CD4-positive, alpha-beta memory T cell (primary cell): ENCODE data around the gene SPATA32. TPM values are rescaled to one million over a fixed set of nuclear protein-coding genes. Genes with fewer than 3 reads are reported as not detected.
"Not testable (repeated sequence)": the region's sequence is repeated elsewhere in the genome, so short reads cannot be mapped to it uniquely, and the experiment has no call there.

ENCODE experiments used
- CTCF ChIA-PET: fragments of 350-600 bp; sonication (Branson Sonifier 250); formaldehyde crosslinking; loops from one replicate; lab custom pipeline; 2021; ENCODE audit warnings: inconsistent platforms; ENCODE audit not compliant: partially characterized antibody; lab: Charles Lee
- POLR2A ChIA-PET: fragments of 350-600 bp; sonication (Branson Sonifier 250); formaldehyde crosslinking; loops from one replicate; lab custom pipeline; 2021; ENCODE audit not compliant: partially characterized antibody; lab: Charles Lee
- DNase-seq, 5 donors: peaks; one replicate each; pipeline versions ENCODE4 v3.0.0 to v3.0.0-alpha.2; 2020 to 2022; ENCODE audit warnings: mixed read lengths in 1 of 5
- H3K27ac ChIP-seq: one replicate; pipeline ENCODE4 v1.7.0; 2013; ENCODE audit warnings: low read depth, low read length
- H3K27me3 ChIP-seq: 2 replicates; pipeline ENCODE4 v1.7.0; 2013; ENCODE audit warnings: mild to moderate bottlenecking, low read length, moderate library complexity; ENCODE audit not compliant: insufficient read depth
- H3K36me3 ChIP-seq: 2 replicates; pipeline ENCODE4 v1.7.0; 2013; ENCODE audit warnings: mild to moderate bottlenecking, low read length, moderate library complexity; ENCODE audit not compliant: insufficient read depth
- H3K4me1 ChIP-seq: 2 replicates; pipeline ENCODE4 v1.7.0; 2013; ENCODE audit warnings: mild to moderate bottlenecking, low read length, moderate library complexity; ENCODE audit not compliant: insufficient read depth
- H3K4me3 ChIP-seq, 2 donors: one replicate each; pipeline ENCODE4 v1.7.0; 2013; ENCODE audit warnings: low read length in 2 of 2, mild to moderate bottlenecking in 1 of 2
- H3K9me3 ChIP-seq, 2 donors: one replicate each; pipeline ENCODE4 v1.7.0; 2013; ENCODE audit warnings: low read length in 2 of 2, control low read depth in 1 of 2; ENCODE audit not compliant: control insufficient read depth in 1 of 2
- H3K27ac Mint-ChIP-seq, 7 donors: one replicate each; pipeline ENCODE4 v1.8.0; 2020 to 2021; ENCODE audit warnings: mixed read lengths in 7 of 7, mild to moderate bottlenecking in 6 of 7, inconsistent platforms in 3 of 7, moderate library complexity in 3 of 7
- H3K27me3 Mint-ChIP-seq, 2 donors: one replicate each; pipeline ENCODE4 v1.8.0; 2020 to 2021; ENCODE audit warnings: mixed read lengths in 2 of 2
- H3K36me3 Mint-ChIP-seq, 2 donors: one replicate each; pipeline ENCODE4 v1.8.0; 2020 to 2021; ENCODE audit warnings: mixed read lengths in 2 of 2, inconsistent platforms in 1 of 2, mild to moderate bottlenecking in 1 of 2
- H3K4me1 Mint-ChIP-seq, 4 donors: one replicate each; pipeline ENCODE4 v1.8.0; 2020 to 2021; ENCODE audit warnings: mixed read lengths in 4 of 4, mild to moderate bottlenecking in 1 of 4
- H3K4me3 Mint-ChIP-seq, 8 donors: one replicate each; pipeline ENCODE4 v1.8.0; 2020 to 2021; ENCODE audit warnings: mixed read lengths in 8 of 8, mild to moderate bottlenecking in 7 of 8, moderate library complexity in 6 of 8, inconsistent platforms in 3 of 8
- H3K9me3 Mint-ChIP-seq, 8 donors: one replicate each; pipeline ENCODE4 v1.8.0; 2020 to 2021; ENCODE audit warnings: mixed read lengths in 8 of 8, mild to moderate bottlenecking in 5 of 8, inconsistent platforms in 3 of 8, moderate library complexity in 1 of 8
- intact Hi-C: fragments of 100-400 bp; cut with micrococcal nuclease; formaldehyde crosslinking; loops from one replicate; pipeline ENCODE4 v1.15.1; 2023
- polyA plus RNA-seq, 2 donors: library from polyadenylated mRNA; unstranded; fragments of 300-500 nt; fragmentation: Illumina TruSeq; gene quantifications; one replicate each; pipeline ENCODE4 v1.2.3, GENCODE V29; 2021
- total RNA-seq, 2 experiments: library from RNA; stranded (reverse); gene quantifications; one replicate each; pipeline ENCODE4 v1.2.3, GENCODE V29; 2021

Gene SPATA32
- total and polyA plus RNA-seq, 4 experiments from 2014 or later: 0.22 to 0.49 (median 0.33) TPM

DNA sequence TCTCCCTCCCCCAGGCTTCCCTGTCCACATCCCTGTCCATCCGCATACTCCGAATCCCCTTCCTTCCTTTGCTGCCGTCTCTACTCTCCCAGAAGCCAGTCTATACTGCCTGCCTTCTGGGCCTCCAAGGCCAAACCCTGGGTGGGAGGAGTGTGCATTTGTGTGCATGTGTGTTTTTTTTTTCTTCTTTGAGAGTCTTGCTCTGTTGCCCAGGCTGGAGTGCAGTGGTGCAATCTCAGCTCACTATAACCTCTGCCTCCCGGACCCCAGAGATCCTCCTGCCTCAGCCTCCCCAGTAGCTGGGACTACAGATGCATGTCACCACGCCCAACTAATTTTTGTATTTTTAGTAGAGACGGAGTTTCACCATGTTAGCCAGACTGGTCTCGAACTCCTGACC is 8.7 kb downstream of the SPATA32 start:
- H3K27me3 ChIP-seq, H3K9me3 Mint-ChIP-seq, DNase-seq, H3K36me3 ChIP-seq, H3K27me3 Mint-ChIP-seq, H3K4me3 ChIP-seq, H3K9me3 ChIP-seq, H3K27ac ChIP-seq, intact Hi-C loops: not testable (repeated sequence)
- Mint-ChIP-seq H3K36me3 (peaks cover 7 to 23% of the 10 kb centered on the region in 2 donors), H3K4me3 (peak overlapping the region in 1 of 8 donors; percentile 54), H3K4me1 (peaks cover 35 to 83% (median 53%) of the 10 kb centered on the region in 4 donors), H3K27ac (peak overlapping the region; percentile 52 to 82 (median 70))
- peaks cover 61% of the 10 kb centered on the region for H3K4me1 ChIP-seq
- POLR2A ChIA-PET: interaction anchor here (3.3 to 30.3 kb wide), 3 partner anchors 28 to 105 kb away, joined by 12 to 1143 read pairs (median 15); partner anchors contain the start of genes FMNL1, HEXIM1 and MAP3K14
- CTCF ChIA-PET: interaction anchor here (1.6 kb wide), 1 partner anchor 19 kb away, joined by 4 read pairs; no protein-coding TSS in a partner anchor

DNA sequence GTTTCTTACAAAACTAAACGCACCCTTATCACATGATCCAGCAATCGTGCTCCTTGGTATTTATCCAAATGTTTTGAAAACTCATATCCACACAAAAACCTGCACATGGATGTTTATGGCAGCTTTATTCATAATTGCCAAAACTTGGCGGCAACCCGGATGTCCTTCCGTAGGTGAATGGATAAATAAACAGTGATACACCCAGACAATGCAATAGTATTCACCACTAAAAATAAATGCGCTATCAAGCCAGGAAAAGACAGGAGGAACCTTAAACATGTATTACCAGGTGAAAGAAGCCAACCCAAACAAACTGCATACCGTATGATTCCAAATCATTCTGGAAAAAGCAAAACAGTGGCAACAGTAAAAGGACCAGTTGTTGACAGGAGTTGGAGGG is 10.0 kb downstream of the SPATA32 start:
- no peaks in the 10 kb centered on the region for H3K9me3 ChIP-seq
- H3K4me1 Mint-ChIP-seq: peaks cover 33 to 78% (median 57%) of the 10 kb centered on the region in 4 donors
- peak overlapping the region in 2 of 7 donors; percentile 51 to 76 for H3K27ac Mint-ChIP-seq
- peaks cover 6% of the 10 kb centered on the region for H3K36me3 ChIP-seq
- H3K4me3 ChIP-seq: no peak overlapping the region
- H3K4me3 Mint-ChIP-seq: no peak overlapping the region
- POLR2A ChIA-PET: interaction anchor here (3.3 to 30.3 kb wide), 2 partner anchors 26 to 65 kb away, joined by 15 to 1143 read pairs; partner anchors contain the start of genes FMNL1 and MAP3K14
- intact Hi-C loops: no loop called here
- H3K27me3 Mint-ChIP-seq: no peaks in the 10 kb centered on the region
- no peaks in the 10 kb centered on the region for H3K27me3 ChIP-seq
- H3K4me1 ChIP-seq: peaks cover 62% of the 10 kb centered on the region
- H3K36me3 Mint-ChIP-seq: peaks cover 7 to 32% of the 10 kb centered on the region in 2 donors
- no peak overlapping the region for H3K27ac ChIP-seq
- H3K9me3 Mint-ChIP-seq: no peaks in the 10 kb centered on the region
- CTCF ChIA-PET: interaction anchor here (2.0 kb wide), 1 partner anchor 15 kb away, joined by 5 read pairs; no protein-coding TSS in a partner anchor
- DNase-seq: no peak

DNA sequence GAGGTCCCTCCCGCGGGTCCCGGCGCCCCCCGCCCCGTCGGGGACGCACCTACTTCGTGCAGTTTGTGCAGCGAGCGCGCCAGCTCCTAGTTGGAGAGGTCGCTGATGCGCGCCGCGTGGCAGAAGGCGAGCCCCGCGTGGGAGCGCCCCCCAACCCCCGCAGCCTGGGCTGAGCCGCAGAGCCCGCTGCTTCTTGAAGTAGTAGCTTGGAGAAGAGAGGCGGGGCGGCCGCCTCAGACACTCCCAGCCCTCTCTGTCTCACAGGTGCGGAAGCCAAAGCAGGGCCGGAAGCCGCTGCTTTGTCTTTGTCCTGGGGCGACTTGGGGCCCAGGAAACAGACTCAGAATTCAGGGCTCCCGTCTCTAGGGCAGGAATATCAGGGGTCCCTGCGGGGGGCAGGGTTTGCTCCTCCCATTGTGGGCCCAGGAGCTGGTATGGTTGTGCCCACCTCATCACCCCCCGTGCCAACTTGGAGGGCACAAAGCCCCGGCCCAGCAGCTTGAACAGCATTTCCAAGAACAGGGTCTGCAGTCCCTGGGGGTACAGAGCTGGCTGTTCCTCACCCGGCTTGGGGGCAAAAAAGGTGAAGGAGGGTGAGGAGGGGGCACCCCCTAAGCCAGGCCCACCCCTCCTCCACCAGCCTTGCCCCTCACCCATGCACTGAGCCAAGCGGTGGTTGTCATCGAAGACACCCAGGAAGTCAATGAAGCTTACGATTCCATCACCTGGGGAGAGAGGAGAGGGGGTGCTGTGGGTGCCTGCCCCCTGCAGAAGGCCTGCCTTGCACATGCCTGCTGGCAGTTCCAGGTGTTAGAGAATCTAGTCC is 13.5 kb downstream of the SPATA32 start:
- Mint-ChIP-seq H3K27ac (peak overlapping the region; percentile 96 to 99 (median 97)), H3K36me3 (peaks cover 13 to 57% of the 10 kb centered on the region in 2 donors), H3K27me3 (no peaks in the 10 kb centered on the region), H3K4me1 (peaks cover 29 to 84% (median 56%) of the 10 kb centered on the region in 4 donors), H3K4me3 (peak overlapping the region; percentile 85 to 91 (median 89)), H3K9me3 (no peaks in the 10 kb centered on the region)
- peak overlapping the region; percentile 91 for H3K27ac ChIP-seq
- peak; percentile 82 to 93 (median 85) for DNase-seq
- POLR2A ChIA-PET: interaction anchor here (1.0 to 30.3 kb wide), 15 partner anchors 8 to 187 kb away, joined by 3 to 1143 read pairs (median 17); partner anchors contain the start of genes FMNL1, HEXIM1, HEXIM2 and MAP3K14
- peaks cover 42% of the 10 kb centered on the region for H3K36me3 ChIP-seq
- H3K9me3 ChIP-seq: no peaks in the 10 kb centered on the region
- H3K4me3 ChIP-seq: peak overlapping the region; percentile 81 to 89
- H3K4me1 ChIP-seq: peaks cover 78% of the 10 kb centered on the region
- CTCF ChIA-PET: interaction anchor here (0.8 to 8.9 kb wide), 19 partner anchors 11 to 163 kb away, joined by 3 to 58 read pairs (median 5); partner anchors contain the start of genes ACBD4, FMNL1 and MAP3K14
- intact Hi-C loops: loop anchor here (2.0 to 5.0 kb wide), 2 partner anchors 64 to 186 kb away; partner anchors contain the start of gene NMT1
- H3K27me3 ChIP-seq: no peaks in the 10 kb centered on the region

DNA sequence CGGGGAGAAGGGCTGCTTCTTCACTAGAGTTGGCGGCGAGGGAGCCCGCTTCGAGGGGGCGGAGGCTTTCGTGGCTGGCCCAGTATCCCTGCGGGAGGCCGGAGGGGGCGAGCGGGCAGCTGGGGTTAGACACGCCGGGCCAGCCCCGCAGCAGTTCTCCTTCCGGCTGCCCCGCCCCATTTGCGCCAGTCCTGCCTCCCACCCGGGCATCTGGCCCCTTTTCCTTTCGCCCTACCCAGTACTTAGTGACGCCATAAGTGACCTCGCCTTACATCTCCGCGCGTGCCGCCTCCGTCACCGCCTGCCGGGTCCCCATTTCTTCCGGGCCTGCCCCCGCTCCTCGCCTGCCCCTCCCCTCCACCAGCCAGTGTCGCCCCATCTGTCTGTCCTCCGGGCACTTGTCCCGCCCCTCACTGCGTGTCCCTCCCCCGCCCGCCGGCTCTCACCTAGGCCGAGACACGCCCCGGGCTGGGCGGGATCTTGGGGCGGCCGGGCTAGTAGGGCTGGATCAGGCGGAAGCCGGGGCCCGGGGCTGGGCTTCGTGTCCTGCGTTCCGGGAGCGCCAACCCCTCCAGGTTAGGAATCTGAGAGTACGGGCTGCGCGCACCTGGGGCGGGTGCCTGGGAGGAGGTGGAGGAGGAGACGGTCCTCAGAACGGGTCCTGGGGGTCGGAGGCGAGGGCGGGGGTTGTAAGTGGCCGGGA is 14.3 kb downstream of the SPATA32 start:
- Mint-ChIP-seq H3K27me3 (no peaks in the 10 kb centered on the region), H3K4me3 (peak overlapping the region; percentile 85 to 91 (median 89)), H3K27ac (peak overlapping the region; percentile 94 to 99 (median 98)), H3K4me1 (peaks cover 24 to 80% (median 51%) of the 10 kb centered on the region in 4 donors), H3K36me3 (peaks cover 18 to 60% of the 10 kb centered on the region in 2 donors), H3K9me3 (no peaks in the 10 kb centered on the region)
- intact Hi-C loops: loop anchor here (1.0 to 5.0 kb wide), 10 partner anchors 12 to 185 kb away; partner anchors contain the start of genes HEXIM1, HEXIM2, MAP3K14 and NMT1
- Histone ChIP-seq H3K27ac (peak overlapping the region; percentile 91), H3K4me1 (peaks cover 74% of the 10 kb centered on the region), H3K27me3 (no peaks in the 10 kb centered on the region), H3K9me3 (no peaks in the 10 kb centered on the region), H3K36me3 (peaks cover 50% of the 10 kb centered on the region), H3K4me3 (peak overlapping the region; percentile 42 to 81)
- ChIA-PET POLR2A (interaction anchor here (0.7 to 30.3 kb wide), 18 partner anchors 9 to 187 kb away, joined by 3 to 1143 read pairs (median 10); partner anchors contain the start of genes FMNL1, HEXIM1, HEXIM2 and MAP3K14), CTCF (interaction anchor here (0.6 to 8.9 kb wide), 19 partner anchors 9 to 163 kb away, joined by 3 to 58 read pairs (median 5); partner anchors contain the start of genes ACBD4, FMNL1 and MAP3K14)
- peak; percentile 92 to 99 (median 93) for DNase-seq

DNA sequence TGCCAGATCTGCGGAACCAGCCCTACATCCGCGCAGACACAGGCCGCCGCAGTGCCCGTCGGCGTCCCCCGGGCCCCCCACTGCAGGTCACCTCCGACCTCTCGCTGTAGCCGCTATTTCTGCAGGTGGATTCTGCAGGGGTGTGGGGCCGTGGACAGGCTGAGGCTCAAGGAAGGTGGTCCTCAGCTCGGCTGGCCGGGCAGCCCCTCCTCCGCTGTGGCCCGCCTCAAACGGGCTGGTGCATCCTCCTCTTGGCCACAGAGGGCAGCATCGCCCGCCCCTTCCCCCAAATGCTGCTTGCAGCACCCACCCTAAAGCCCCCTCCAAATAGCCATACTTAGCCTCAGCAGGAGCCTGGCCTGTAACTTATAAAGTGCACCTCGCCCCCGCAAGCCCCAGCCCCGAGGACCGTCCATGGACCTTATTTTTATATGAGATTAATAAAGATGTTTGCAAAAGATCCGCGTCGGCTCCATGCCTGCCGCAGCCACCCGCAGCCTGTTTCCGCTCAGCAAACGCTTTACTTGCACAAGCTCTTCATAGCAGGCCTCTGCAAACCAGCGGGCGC is 14.9 kb downstream of the SPATA32 start:
- H3K9me3 Mint-ChIP-seq: no peaks in the 10 kb centered on the region
- peak overlapping the region in 1 of 2 donors; percentile 81 for H3K4me3 ChIP-seq
- ChIA-PET POLR2A (interaction anchor here (0.7 to 30.3 kb wide), 11 partner anchors 8 to 138 kb away, joined by 3 to 1143 read pairs (median 23); partner anchors contain the start of genes FMNL1, HEXIM1, HEXIM2 and MAP3K14), CTCF (interaction anchor here (0.6 to 8.9 kb wide), 15 partner anchors 10 to 164 kb away, joined by 3 to 58 read pairs (median 6); partner anchors contain the start of gene FMNL1)
- intact Hi-C loops: loop anchor here (1.0 to 5.0 kb wide), 9 partner anchors 12 to 185 kb away; partner anchors contain the start of genes HEXIM1, HEXIM2, MAP3K14 and NMT1
- peaks cover 21 to 77% (median 48%) of the 10 kb centered on the region in 4 donors for H3K4me1 Mint-ChIP-seq
- H3K4me1 ChIP-seq: peaks cover 75% of the 10 kb centered on the region
- no peaks in the 10 kb centered on the region for H3K9me3 ChIP-seq
- no peaks in the 10 kb centered on the region for H3K27me3 ChIP-seq
- H3K36me3 Mint-ChIP-seq: peaks cover 23 to 64% of the 10 kb centered on the region in 2 donors
- peak overlapping the region; percentile 85 to 91 (median 88) for H3K4me3 Mint-ChIP-seq
- H3K27ac ChIP-seq: peak overlapping the region; percentile 91
- H3K27ac Mint-ChIP-seq: peak overlapping the region; percentile 94 to 99 (median 98)
- no peaks in the 10 kb centered on the region for H3K27me3 Mint-ChIP-seq
- DNase-seq: peak in 3 of 5 donors; percentile 82 to 93 (median 86)
- peaks cover 55% of the 10 kb centered on the region for H3K36me3 ChIP-seq

DNA sequence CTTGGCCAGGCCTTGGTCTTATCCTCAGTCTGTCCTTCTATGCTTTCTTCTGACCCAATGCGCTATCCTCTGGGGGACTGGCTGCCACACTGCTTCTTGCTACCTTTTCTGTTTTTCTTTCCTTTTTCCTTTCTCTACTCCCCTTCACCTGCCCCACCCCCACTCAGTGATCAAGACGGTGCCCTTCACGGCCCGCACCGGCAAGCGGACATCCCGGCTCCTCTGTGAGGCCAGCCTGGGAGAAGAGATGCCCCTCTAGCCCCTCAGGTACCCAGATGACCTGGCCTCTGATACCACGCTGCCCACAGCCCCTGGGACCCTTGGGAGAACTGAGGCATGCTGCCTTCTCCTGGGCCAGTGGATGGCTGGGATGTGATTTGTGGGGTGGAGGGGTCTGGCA is 15.6 kb downstream of the SPATA32 start:
- no peaks in the 10 kb centered on the region for H3K27me3 Mint-ChIP-seq
- peak overlapping the region; percentile 5 to 88 (median 56) for H3K4me3 Mint-ChIP-seq
- Histone ChIP-seq H3K27me3 (no peaks in the 10 kb centered on the region), H3K27ac (peak overlapping the region; percentile 91), H3K36me3 (peaks cover 57% of the 10 kb centered on the region), H3K4me3 (peak overlapping the region in 1 of 2 donors; percentile 81), H3K4me1 (peaks cover 75% of the 10 kb centered on the region), H3K9me3 (no peaks in the 10 kb centered on the region)
- H3K9me3 Mint-ChIP-seq: no peaks in the 10 kb centered on the region
- H3K4me1 Mint-ChIP-seq: peaks cover 20 to 74% (median 45%) of the 10 kb centered on the region in 4 donors
- H3K36me3 Mint-ChIP-seq: peaks cover 23 to 62% of the 10 kb centered on the region in 2 donors
- POLR2A ChIA-PET: interaction anchor here (1.3 to 30.3 kb wide), 9 partner anchors 8 to 139 kb away, joined by 5 to 1143 read pairs (median 24); partner anchors contain the start of genes FMNL1, HEXIM1, HEXIM2 and MAP3K14
- no peak for DNase-seq
- peak overlapping the region; percentile 49 to 99 (median 97) for H3K27ac Mint-ChIP-seq
- CTCF ChIA-PET: interaction anchor here (1.0 to 8.9 kb wide), 9 partner anchors 10 to 136 kb away, joined by 3 to 58 read pairs (median 22); partner anchors contain the start of gene FMNL1
- intact Hi-C loops: loop anchor here (5.0 kb wide), 1 partner anchor 184 kb away; the partner anchor contains the start of gene NMT1
